H9 (cell line): ENCODE measurements around the gene POU3F3. TPM values are rescaled to one million over a fixed set of nuclear protein-coding genes. Genes with fewer than 3 reads are reported as not detected.
A peak's percentile ranks its signal among the peaks of the same experiment; 100 is the strongest.

Experiments used
- DNase-seq: peaks from one replicate; pipeline ENCODE4 v3.0.0-alpha.2; 2017
- H2AFZ ChIP-seq: one replicate; pipeline ENCODE4 v1.6.1; 2013; ENCODE audit warnings: mild to moderate bottlenecking, low read length, control low read depth, moderate library complexity
- H2AK5ac ChIP-seq: 2 replicates; pipeline ENCODE4 v1.6.1; 2013; ENCODE audit warnings: low read length, control low read depth, mixed read lengths; ENCODE audit not compliant: insufficient read length
- H2BK120ac ChIP-seq: one replicate; pipeline ENCODE4 v1.6.1; 2013; ENCODE audit warnings: low read depth, mild to moderate bottlenecking, low read length, control low read depth, inconsistent platforms; ENCODE audit not compliant: poor library complexity, severe bottlenecking
- H2BK12ac ChIP-seq: 2 replicates; pipeline ENCODE4 v1.6.1; 2013; ENCODE audit warnings: low read length, control low read depth, mixed read lengths, low read depth; ENCODE audit not compliant: insufficient read length
- H2BK15ac ChIP-seq: 2 replicates; pipeline ENCODE4 v1.6.1; 2013; ENCODE audit warnings: low read depth, low read length, control low read depth
- H2BK20ac ChIP-seq: one replicate; pipeline ENCODE4 v1.6.1; 2013; ENCODE audit warnings: low read depth, mild to moderate bottlenecking, low read length, control low read depth, inconsistent platforms; ENCODE audit not compliant: poor library complexity, severe bottlenecking
- H2BK5ac ChIP-seq: 2 replicates; pipeline ENCODE4 v1.6.1; 2013; ENCODE audit warnings: low read length, control low read depth, mixed read lengths; ENCODE audit not compliant: insufficient read length
- H3K14ac ChIP-seq: 2 replicates; pipeline ENCODE4 v1.6.1; 2013; ENCODE audit warnings: low read length, control low read depth; ENCODE audit not compliant: insufficient read depth
- H3K18ac ChIP-seq: 2 replicates; pipeline ENCODE4 v1.6.1; 2013; ENCODE audit warnings: low read depth, mild to moderate bottlenecking, mixed read lengths, low read length, control low read depth; ENCODE audit not compliant: insufficient read length
- H3K23ac ChIP-seq: 2 replicates; pipeline ENCODE4 v1.6.1; 2013; ENCODE audit warnings: low read length, control low read depth, mixed read lengths, low read depth; ENCODE audit not compliant: insufficient read length
- H3K23me2 ChIP-seq: 2 replicates; pipeline ENCODE4 v1.6.1; 2013; ENCODE audit warnings: low read depth, mild to moderate bottlenecking, mixed read lengths, low read length, control low read depth; ENCODE audit not compliant: insufficient read length, poor library complexity, severe bottlenecking
- H3K27ac ChIP-seq: 2 replicates; pipeline ENCODE4 v1.5.1; 2013; ENCODE audit warnings: low read length, control low read depth, mixed read lengths, low read depth; ENCODE audit not compliant: insufficient read length
- H3K27me3 ChIP-seq: 2 replicates; pipeline ENCODE4 v1.6.1; 2013; ENCODE audit warnings: low read length, control low read depth, inconsistent platforms; ENCODE audit not compliant: insufficient read depth
- H3K4ac ChIP-seq: 2 replicates; pipeline ENCODE4 v1.6.1; 2013; ENCODE audit warnings: low read depth, mild to moderate bottlenecking, control low read depth, inconsistent platforms, low read length, moderate library complexity
- H3K4me1 ChIP-seq: 2 replicates; pipeline ENCODE4 v1.6.1; 2013; ENCODE audit warnings: low read length, control low read depth, inconsistent platforms; ENCODE audit not compliant: insufficient read depth
- H3K4me2 ChIP-seq: 2 replicates; pipeline ENCODE4 v1.6.1; 2013; ENCODE audit warnings: low read length, control low read depth, mixed read lengths; ENCODE audit not compliant: insufficient read length, insufficient read depth
- H3K56ac ChIP-seq: 2 replicates; pipeline ENCODE4 v1.6.1; 2013; ENCODE audit warnings: low read depth, mild to moderate bottlenecking, mixed read lengths, low read length, control low read depth; ENCODE audit not compliant: insufficient read length
- H3K79me1 ChIP-seq: 2 replicates; pipeline ENCODE4 v1.6.1; 2013; ENCODE audit warnings: low read depth, mild to moderate bottlenecking, moderate library complexity, low read length, control low read depth, inconsistent platforms; ENCODE audit not compliant: insufficient read depth, poor library complexity, severe bottlenecking
- H3K79me2 ChIP-seq: 2 replicates; pipeline ENCODE4 v1.6.1; 2013; ENCODE audit warnings: low read length, control low read depth, inconsistent platforms; ENCODE audit not compliant: insufficient read depth
- H3K9ac ChIP-seq: 2 replicates; pipeline ENCODE4 v1.6.1; 2013; ENCODE audit warnings: low read length, control low read depth, mixed read lengths; ENCODE audit not compliant: insufficient read length; ENCODE audit errors: extremely low read depth
- H3K9me3 ChIP-seq: one replicate; pipeline ENCODE4 v1.6.1; 2013; ENCODE audit warnings: low read depth, low read length, inconsistent platforms; ENCODE audit not compliant: control insufficient read depth
- H3T11ph ChIP-seq: one replicate; pipeline ENCODE4 v1.6.1; 2013; ENCODE audit warnings: mild to moderate bottlenecking, low read length, control low read depth, inconsistent platforms
- H4K20me1 ChIP-seq: one replicate; pipeline ENCODE4 v1.6.1; 2013; ENCODE audit not compliant: control insufficient read depth, insufficient read length, insufficient read depth
- H4K5ac ChIP-seq: 2 replicates; pipeline ENCODE4 v1.6.1; 2013; ENCODE audit warnings: low read depth, mild to moderate bottlenecking, mixed read lengths, low read length, control low read depth; ENCODE audit not compliant: insufficient read length
- H4K8ac ChIP-seq: replicated peaks from 2 replicates; pipeline ENCODE4 v1.6.1; 2013; ENCODE audit warnings: low read length, control low read depth, mixed read lengths, low read depth; ENCODE audit not compliant: insufficient read length
- H4K91ac ChIP-seq: 2 replicates; pipeline ENCODE4 v1.6.1; 2013; ENCODE audit warnings: low read depth, mild to moderate bottlenecking, moderate library complexity, mixed read lengths, low read length, control low read depth; ENCODE audit not compliant: insufficient read length
- H3K27ac Mint-ChIP-seq, 3 experiments: 2 replicates in 2 of 3; 3 replicates in 1 of 3; pipeline ENCODE4 v1.8.0; 2020 to 2021; ENCODE audit warnings: mixed read lengths in 3 of 3, mild to moderate bottlenecking in 1 of 3, moderate library complexity in 1 of 3
- H3K27me3 Mint-ChIP-seq: 2 replicates; pipeline ENCODE4 v1.8.0; 2021; ENCODE audit warnings: low read depth, mild to moderate bottlenecking, moderate library complexity, mixed read lengths
- H3K36me3 Mint-ChIP-seq, 3 experiments: 2 replicates in 2 of 3; 3 replicates in 1 of 3; pipeline ENCODE4 v1.8.0; 2020 to 2021; ENCODE audit warnings: low read depth in 3 of 3, mixed read lengths in 3 of 3; ENCODE audit not compliant: insufficient read depth in 1 of 3
- H3K4me1 Mint-ChIP-seq, 2 experiments: 2 replicates each; pipeline ENCODE4 v1.8.0; 2020; ENCODE audit warnings: mixed read lengths in 2 of 2
- H3K4me3 Mint-ChIP-seq, 2 experiments: 2 replicates in 1 of 2; 3 replicates in 1 of 2; pipeline ENCODE4 v1.8.0; 2020 to 2021; ENCODE audit warnings: mild to moderate bottlenecking in 2 of 2, mixed read lengths in 2 of 2, moderate library complexity in 1 of 2
- H3K9me3 Mint-ChIP-seq, 2 experiments: 2 replicates in 1 of 2; 3 replicates in 1 of 2; pipeline ENCODE4 v1.8.0; 2020; ENCODE audit warnings: mild to moderate bottlenecking in 2 of 2, mixed read lengths in 2 of 2, moderate library complexity in 1 of 2
- WGBS: extraction: QIAGEN DNeasy Blood & Tissue Kit; methylation state at CpG from one replicate; pipeline ENCODE4 v1.1.7; 2013; ENCODE audit warnings: missing lambda C conversion rate, low lambda C conversion rate, mixed read lengths; ENCODE audit not compliant: insufficient read length; ENCODE audit errors: extremely low coverage; 5-methylcytosine and 5-hydroxymethylcytosine counted together
- total RNA-seq: library from RNA; stranded (reverse); gene quantifications from 2 replicates; pipeline ENCODE4 v1.2.1, GENCODE V29; 2021
- TF ChIP-seq, protein P1 (sequence below): fragments of 200-600 bp; sonication (generic); conservative IDR thresholded peaks from 3 replicates; pipeline ENCODE4 v1.8.0; 2021; ENCODE audit warnings: antibody characterized with exemption, mild to moderate bottlenecking

POU3F3 gene
- total RNA-seq, 1 experiment from 2014 or later: not detected

DNA sequence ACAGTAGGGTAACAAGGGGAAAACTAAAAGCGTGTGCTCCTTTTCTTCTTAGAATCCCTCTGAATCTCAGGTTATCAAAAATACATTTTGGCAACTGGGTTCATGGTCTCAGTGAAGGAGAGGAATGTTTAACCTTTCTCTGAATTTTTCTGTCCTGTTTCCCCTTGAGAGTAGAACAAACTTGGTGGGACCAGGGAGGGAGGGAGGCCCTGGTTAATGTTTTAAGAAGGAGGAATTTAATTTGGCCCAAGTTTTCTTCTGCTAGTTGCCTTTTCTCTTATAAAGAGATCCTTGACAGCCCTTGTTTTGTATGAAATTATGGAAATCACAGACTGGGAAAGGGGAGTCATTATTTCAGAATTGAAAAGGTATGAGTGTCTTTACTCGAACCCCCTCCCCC lies 12.2 kb upstream of the POU3F3 start:
- no peak overlapping the region for H3K27ac ChIP-seq
- no peak overlapping the region for H3K9ac ChIP-seq
- Mint-ChIP-seq H3K4me3 (peak overlapping the region in 1 of 2 experiments; percentile 81; a peak in 3 of 5 replicates), H3K27ac (no peak overlapping the region), H3K9me3 (peaks cover 2% of the 10 kb centered on the region in 2 experiments; a peak in 2 of 5 replicates), H3K4me1 (peaks cover 28 to 30% of the 10 kb centered on the region in 2 experiments), H3K27me3 (peaks cover 82% of the 10 kb centered on the region), H3K36me3 (no peaks in the 10 kb centered on the region; a peak in 1 of 7 replicates)
- no peaks in the 10 kb centered on the region for H3K79me1 ChIP-seq
- DNase-seq: no peak
- H4K20me1 ChIP-seq: no peaks in the 10 kb centered on the region
- no peak overlapping the region for H4K8ac ChIP-seq
- no peaks in the 10 kb centered on the region for H3K79me2 ChIP-seq
- peaks cover 37% of the 10 kb centered on the region for H3K27me3 ChIP-seq
- H2BK120ac ChIP-seq: no peak overlapping the region
- H3K14ac ChIP-seq: no peak overlapping the region
- H4K91ac ChIP-seq: no peak overlapping the region
- H3K9me3 ChIP-seq: no peaks in the 10 kb centered on the region
- no peaks in the 10 kb centered on the region; the same call in 1 of the 2 replicates for H3K4me1 ChIP-seq
- no peak overlapping the region for H2BK15ac ChIP-seq
- H2AK5ac ChIP-seq: no peak overlapping the region
- H3K18ac ChIP-seq: no peak overlapping the region
- WGBS: no CpG with 5 or more reads among the region's 2 CpGs
- no peak overlapping the region for H2AFZ ChIP-seq
- no peak overlapping the region for H2BK20ac ChIP-seq
- TF ChIP-seq, protein P1, sequence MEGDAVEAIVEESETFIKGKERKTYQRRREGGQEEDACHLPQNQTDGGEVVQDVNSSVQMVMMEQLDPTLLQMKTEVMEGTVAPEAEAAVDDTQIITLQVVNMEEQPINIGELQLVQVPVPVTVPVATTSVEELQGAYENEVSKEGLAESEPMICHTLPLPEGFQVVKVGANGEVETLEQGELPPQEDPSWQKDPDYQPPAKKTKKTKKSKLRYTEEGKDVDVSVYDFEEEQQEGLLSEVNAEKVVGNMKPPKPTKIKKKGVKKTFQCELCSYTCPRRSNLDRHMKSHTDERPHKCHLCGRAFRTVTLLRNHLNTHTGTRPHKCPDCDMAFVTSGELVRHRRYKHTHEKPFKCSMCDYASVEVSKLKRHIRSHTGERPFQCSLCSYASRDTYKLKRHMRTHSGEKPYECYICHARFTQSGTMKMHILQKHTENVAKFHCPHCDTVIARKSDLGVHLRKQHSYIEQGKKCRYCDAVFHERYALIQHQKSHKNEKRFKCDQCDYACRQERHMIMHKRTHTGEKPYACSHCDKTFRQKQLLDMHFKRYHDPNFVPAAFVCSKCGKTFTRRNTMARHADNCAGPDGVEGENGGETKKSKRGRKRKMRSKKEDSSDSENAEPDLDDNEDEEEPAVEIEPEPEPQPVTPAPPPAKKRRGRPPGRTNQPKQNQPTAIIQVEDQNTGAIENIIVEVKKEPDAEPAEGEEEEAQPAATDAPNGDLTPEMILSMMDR: no peak
- H3K56ac ChIP-seq: no peak overlapping the region
- H3K4ac ChIP-seq: no peak overlapping the region
- H4K5ac ChIP-seq: no peak overlapping the region
- H3T11ph ChIP-seq: no peak overlapping the region
- no peak overlapping the region for H2BK5ac ChIP-seq
- no peak overlapping the region for H2BK12ac ChIP-seq
- H3K23ac ChIP-seq: no peak overlapping the region
- H3K4me2 ChIP-seq: peak overlapping the region; percentile 58
- peaks cover 27% of the 10 kb centered on the region for H3K23me2 ChIP-seq
